A673 (cell line): ENCODE measurements around the gene SLC26A5. TPM values are rescaled to one million over a fixed set of nuclear protein-coding genes. Genes with fewer than 3 reads are reported as not detected.

Source experiments
- BruUV-seq: library from RNA; stranded (reverse); fragments of 400-500 nt; replicated peaks from 2 replicates; lab custom pipeline; 2021; lab: Mats Ljungman, UMichigan
- CTCF ChIA-PET: fragments of 300-600 bp; sonication (Branson Sonifier 250); formaldehyde crosslinking; loops from one replicate; lab custom pipeline; 2022; ENCODE audit warnings: antibody characterized with exemption; lab: Charles Lee
- POLR2A ChIA-PET: fragments of 300-600 bp; sonication (Branson Sonifier 250); formaldehyde crosslinking; loops from one replicate; lab custom pipeline; 2022; ENCODE audit warnings: antibody characterized with exemption; ENCODE audit not compliant: low non-redundant PET; lab: Charles Lee
- DNase-seq: peaks from one replicate; pipeline ENCODE4 v3.0.0-alpha.2; 2015; ENCODE audit warnings: low spot score
- H3K27ac ChIP-seq: fragments of 200-600 bp; sonication (generic); 2 replicates; pipeline ENCODE4 v1.5.1; 2016; ENCODE audit warnings: mixed run types, low read depth, mild to moderate bottlenecking, mixed read lengths, antibody characterized with exemption, low read length; ENCODE audit not compliant: poor library complexity, severe bottlenecking
- H3K27me3 ChIP-seq: fragments of 200-600 bp; sonication (generic); replicated peaks from 2 replicates; pipeline ENCODE4 v1.6.1; 2017; ENCODE audit warnings: mixed run types, low read depth, mild to moderate bottlenecking, mixed read lengths, antibody characterized with exemption, low read length; ENCODE audit not compliant: insufficient read depth, poor library complexity
- H3K36me3 ChIP-seq: fragments of 200-600 bp; sonication (generic); 2 replicates; pipeline ENCODE4 v1.6.1; 2016; ENCODE audit warnings: mixed run types, mild to moderate bottlenecking, mixed read lengths, antibody characterized with exemption, low read length; ENCODE audit not compliant: insufficient read depth, poor library complexity, severe bottlenecking
- H3K4me1 ChIP-seq: fragments of 200-600 bp; sonication (generic); 2 replicates; pipeline ENCODE4 v1.6.1; 2017; ENCODE audit warnings: mixed run types, mild to moderate bottlenecking, mixed read lengths, antibody characterized with exemption, low read length; ENCODE audit not compliant: insufficient read depth, poor library complexity, severe bottlenecking
- H3K4me3 ChIP-seq: fragments of 200-600 bp; sonication (generic); 2 replicates; pipeline ENCODE4 v1.5.1; 2016; ENCODE audit warnings: low read depth, mixed run types, mild to moderate bottlenecking, mixed read lengths, low read length; ENCODE audit not compliant: poor library complexity, severe bottlenecking
- H3K9me3 ChIP-seq: fragments of 200-600 bp; sonication (generic); 2 replicates; pipeline ENCODE4 v1.6.1; 2016; ENCODE audit warnings: mixed run types, low read depth, mild to moderate bottlenecking, mixed read lengths, antibody characterized with exemption, low read length; ENCODE audit not compliant: poor library complexity, severe bottlenecking
- EZH2 ChIP-seq: fragments of 200-600 bp; sonication (generic); IDR thresholded peaks from 2 replicates; pipeline ENCODE4 v1.6.1; 2017; ENCODE audit warnings: borderline replicate concordance, low read depth, mild to moderate bottlenecking, mixed read lengths, antibody characterized with exemption, low read length; ENCODE audit not compliant: poor library complexity, severe bottlenecking
- intact Hi-C: fragments of 100-400 bp; cut with micrococcal nuclease; formaldehyde crosslinking; loops from one replicate; pipeline ENCODE4 v1.10.0; 2022; ENCODE audit not compliant: unreplicated experiment
- total RNA-seq: library from RNA; stranded (reverse); gene quantifications from 2 replicates; pipeline ENCODE4 v1.2.3, GENCODE V29; 2021
- TF ChIP-seq, protein P1 (sequence below): fragments of 300-800, 200-600 bp; sonication (generic); conservative IDR thresholded peaks from 2 replicates; pipeline ENCODE4 v1.5.1; 2017; ENCODE audit warnings: low read depth, mild to moderate bottlenecking, antibody characterized with exemption, low read length, moderate library complexity, mixed read lengths

The SLC26A5 gene
- total RNA-seq, 1 experiment from 2014 or later, result not detected

GRCh38 chr7:103391976-103392375 lies 54.0 kb downstream of the SLC26A5 start:
- no peak for DNase-seq
- BruUV-seq, result no TSS peak
- H3K27me3 ChIP-seq, result no peaks in the 10 kb centered on the region
- CTCF ChIA-PET, result no interaction called here
- H3K9me3 ChIP-seq, result no peaks in the 10 kb centered on the region
- H3K36me3 ChIP-seq, result no peaks in the 10 kb centered on the region
- no peaks in the 10 kb centered on the region for H3K4me1 ChIP-seq
- intact Hi-C loops, result no loop called here
- no peak overlapping the region for H3K27ac ChIP-seq
- no peak overlapping the region for H3K4me3 ChIP-seq
- no peak for TF ChIP-seq EZH2
- TF ChIP-seq, protein P1, sequence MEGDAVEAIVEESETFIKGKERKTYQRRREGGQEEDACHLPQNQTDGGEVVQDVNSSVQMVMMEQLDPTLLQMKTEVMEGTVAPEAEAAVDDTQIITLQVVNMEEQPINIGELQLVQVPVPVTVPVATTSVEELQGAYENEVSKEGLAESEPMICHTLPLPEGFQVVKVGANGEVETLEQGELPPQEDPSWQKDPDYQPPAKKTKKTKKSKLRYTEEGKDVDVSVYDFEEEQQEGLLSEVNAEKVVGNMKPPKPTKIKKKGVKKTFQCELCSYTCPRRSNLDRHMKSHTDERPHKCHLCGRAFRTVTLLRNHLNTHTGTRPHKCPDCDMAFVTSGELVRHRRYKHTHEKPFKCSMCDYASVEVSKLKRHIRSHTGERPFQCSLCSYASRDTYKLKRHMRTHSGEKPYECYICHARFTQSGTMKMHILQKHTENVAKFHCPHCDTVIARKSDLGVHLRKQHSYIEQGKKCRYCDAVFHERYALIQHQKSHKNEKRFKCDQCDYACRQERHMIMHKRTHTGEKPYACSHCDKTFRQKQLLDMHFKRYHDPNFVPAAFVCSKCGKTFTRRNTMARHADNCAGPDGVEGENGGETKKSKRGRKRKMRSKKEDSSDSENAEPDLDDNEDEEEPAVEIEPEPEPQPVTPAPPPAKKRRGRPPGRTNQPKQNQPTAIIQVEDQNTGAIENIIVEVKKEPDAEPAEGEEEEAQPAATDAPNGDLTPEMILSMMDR, result no peak
- POLR2A ChIA-PET, result no interaction called here

GRCh38 chr7:103391150-103391549 lies 54.9 kb downstream of the SLC26A5 start:
- Histone ChIP-seq H3K27ac (no peak overlapping the region), H3K36me3 (no peaks in the 10 kb centered on the region), H3K27me3 (no peaks in the 10 kb centered on the region), H3K4me1 (no peaks in the 10 kb centered on the region), H3K9me3 (no peaks in the 10 kb centered on the region), H3K4me3 (no peak overlapping the region)
- intact Hi-C loops, result no loop called here
- DNase-seq, result no peak
- ChIA-PET CTCF (no interaction called here), POLR2A (no interaction called here)
- TF ChIP-seq, protein P1, result no peak
- TF ChIP-seq EZH2, result no peak
- no TSS peak for BruUV-seq

- no peaks in the 10 kb centered on the region for H3K4me1 ChIP-seq
- H3K36me3 ChIP-seq, result no peaks in the 10 kb centered on the region
- DNase-seq, result no peak
- TF ChIP-seq, protein P1, result no peak
- TF ChIP-seq EZH2, result no peak
- POLR2A ChIA-PET, result no interaction called here
- intact Hi-C loops, result no loop called here
- no TSS peak for BruUV-seq
- H3K9me3 ChIP-seq, result no peaks in the 10 kb centered on the region
- no peak overlapping the region for H3K4me3 ChIP-seq
- H3K27ac ChIP-seq, result no peak overlapping the region
- H3K27me3 ChIP-seq, result no peaks in the 10 kb centered on the region
- CTCF ChIA-PET, result no interaction called here
These were observed 56.7 kb downstream of the SLC26A5 start for GRCh38 chr7:103389263-103389662.
